HG02852 (cell line): ENCODE results near the gene ARL6.
"Not testable (repeated sequence)": the region's sequence is repeated elsewhere in the genome, so short reads cannot be mapped to it uniquely, and the experiment has no call there.

Source experiments
- ATAC-seq: cut with Tn5 transposase; IDR thresholded peaks from one replicate; pipeline ENCODE4 v1.9.1; 2021; ENCODE audit warnings: mild to moderate bottlenecking, moderate library complexity; ENCODE audit not compliant: unreplicated experiment

The ARL6 gene

DNA sequence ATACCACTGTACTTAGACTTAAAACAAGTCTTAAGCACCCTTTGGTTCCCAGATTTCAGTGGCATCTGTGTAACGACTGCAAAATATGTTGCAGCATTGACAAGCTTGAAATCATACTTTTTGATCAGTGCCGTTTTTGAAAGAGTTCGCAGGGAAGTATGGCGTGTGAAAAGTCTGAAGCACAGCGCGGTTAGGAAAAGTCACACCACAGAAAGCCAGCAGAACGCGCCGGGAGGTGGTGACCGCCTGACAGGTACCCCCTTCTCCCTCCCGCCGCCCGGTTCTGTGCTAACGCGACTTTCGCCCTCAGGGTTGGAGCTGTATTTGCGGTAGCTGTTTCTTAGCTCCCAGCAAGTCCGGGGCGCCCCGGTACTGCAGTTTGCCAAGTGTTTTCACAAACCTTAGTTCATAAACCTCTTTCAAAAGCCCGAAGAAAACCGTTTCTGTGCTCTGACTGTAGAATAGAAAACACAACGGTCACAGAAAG is 56.8 kb downstream of the ARL6 start:
- ATAC-seq, result peak; percentile 50

DNA sequence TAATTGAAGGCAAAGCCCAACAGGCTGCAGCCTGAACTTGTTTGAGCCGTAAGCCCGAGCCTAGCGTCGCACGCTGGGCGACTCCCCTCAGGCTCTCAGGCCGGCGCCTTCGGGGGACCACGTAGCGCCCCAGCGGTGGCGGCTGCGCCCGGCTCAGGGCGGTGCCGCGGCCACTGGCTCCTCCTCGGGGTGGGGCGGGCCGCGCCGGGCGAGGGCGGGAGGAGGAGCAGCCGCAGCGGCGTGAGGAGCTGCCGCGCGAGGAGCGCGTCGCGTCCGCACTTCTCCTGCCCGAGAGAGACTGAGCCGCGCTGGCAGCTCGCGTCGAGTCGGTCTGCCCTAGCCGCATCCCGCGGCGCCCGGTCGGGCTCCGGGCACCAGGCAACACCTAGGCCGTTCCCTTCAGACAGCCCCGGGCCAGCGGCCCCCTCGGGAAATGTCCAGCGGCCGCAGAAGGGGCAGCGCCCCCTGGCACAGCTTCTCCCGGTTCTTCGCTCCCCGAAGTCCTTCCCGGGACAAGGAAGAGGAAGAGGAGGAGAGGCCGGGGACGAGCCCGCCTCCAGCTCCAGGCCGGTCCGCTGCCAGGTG is 57.3 kb downstream of the ARL6 start, which contains the start of gene CRYBG3:
Gene CRYBG3 (plus strand): TSS at position 238 of the 585 bp plus-strand sequence. CDS start 196 bp downstream, at position 434.
- peak; percentile 98 for ATAC-seq

DNA sequence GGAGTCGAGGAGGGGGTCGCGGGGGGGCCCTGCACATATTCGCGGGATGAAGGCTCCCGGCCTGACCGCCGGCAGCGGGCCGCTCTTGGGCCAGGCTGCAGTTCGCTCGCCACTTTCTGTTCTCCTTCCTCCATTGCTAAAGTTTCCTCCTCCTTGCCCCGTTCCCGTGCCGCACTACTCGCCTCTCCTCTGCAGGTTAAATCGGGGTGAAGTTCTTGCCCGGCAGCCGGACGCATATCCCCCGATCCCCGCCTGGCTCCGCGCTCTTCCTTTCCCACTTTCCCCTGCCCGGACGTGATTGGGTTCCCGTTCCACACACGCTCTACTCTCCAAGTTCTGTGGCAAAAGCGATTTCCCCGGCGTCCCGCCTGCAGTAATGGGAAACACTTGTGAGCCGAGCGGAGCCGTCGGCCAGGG is 57.8 kb downstream of the ARL6 start:
- peak; percentile 27 for ATAC-seq

DNA sequence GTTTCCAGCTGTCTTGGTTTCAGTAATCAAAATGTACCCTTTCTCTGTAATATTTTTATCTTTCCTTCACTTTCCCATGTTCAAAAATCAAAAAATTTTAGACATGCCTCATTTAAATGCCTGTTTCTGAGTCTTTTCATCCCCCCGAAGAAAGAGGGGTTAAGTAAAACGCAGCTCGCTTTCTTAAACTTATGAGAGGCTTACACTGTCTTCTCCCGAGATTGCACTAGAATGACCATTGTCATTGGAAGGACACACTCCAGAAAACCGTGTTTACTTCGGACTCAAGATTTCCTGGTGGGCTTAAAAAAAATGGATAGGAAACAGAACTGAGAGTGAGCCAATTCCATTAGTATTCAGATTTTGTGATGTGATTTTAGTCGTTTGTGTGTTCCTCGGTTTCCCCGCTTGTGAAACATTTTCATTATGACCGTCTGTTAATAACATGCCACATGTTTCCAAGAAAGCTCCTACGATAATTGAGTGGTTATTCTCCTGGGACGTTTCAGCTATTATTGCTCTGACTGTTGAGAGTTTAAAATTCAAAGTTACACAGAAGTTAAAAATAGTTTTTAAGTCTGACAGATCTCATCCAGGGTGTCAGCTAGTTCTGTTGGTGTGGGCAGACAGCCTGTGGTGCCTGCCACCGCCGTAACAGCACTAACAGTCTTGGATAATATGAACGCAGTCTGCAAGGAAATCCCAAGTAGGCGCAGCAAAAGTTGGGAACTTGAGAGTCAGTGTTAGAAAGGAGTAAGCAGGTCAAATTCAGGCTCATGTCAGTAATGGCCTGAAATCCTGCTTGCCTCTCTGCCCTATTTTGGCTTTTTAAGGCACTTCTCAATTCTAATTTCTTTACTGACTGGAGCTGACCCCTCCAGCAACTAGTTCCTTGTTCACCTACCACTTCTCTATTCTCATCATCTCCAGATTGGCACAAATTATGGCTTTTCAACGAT is 58.8 kb downstream of the ARL6 start:
- ATAC-seq, result no peak

DNA sequence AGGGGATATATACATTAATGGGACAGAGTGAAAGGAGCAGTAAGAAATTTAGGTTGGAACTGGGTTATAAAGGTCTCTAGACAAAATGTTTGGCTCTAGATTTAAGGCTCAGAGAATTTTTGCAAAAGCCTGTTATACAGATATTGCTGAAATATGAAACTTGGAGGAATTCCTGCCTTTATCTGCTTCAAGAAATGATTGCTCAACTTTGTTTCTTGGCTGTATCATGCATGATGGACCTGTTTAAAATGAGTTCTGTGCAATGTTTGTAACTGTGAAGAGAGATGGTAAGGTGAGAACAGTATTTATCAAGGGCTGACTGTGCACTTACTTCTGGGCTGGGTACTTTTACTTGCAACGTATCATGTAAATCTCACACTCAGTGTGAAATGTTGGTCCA is 60.5 kb downstream of the ARL6 start:
- ATAC-seq, result no peak

DNA sequence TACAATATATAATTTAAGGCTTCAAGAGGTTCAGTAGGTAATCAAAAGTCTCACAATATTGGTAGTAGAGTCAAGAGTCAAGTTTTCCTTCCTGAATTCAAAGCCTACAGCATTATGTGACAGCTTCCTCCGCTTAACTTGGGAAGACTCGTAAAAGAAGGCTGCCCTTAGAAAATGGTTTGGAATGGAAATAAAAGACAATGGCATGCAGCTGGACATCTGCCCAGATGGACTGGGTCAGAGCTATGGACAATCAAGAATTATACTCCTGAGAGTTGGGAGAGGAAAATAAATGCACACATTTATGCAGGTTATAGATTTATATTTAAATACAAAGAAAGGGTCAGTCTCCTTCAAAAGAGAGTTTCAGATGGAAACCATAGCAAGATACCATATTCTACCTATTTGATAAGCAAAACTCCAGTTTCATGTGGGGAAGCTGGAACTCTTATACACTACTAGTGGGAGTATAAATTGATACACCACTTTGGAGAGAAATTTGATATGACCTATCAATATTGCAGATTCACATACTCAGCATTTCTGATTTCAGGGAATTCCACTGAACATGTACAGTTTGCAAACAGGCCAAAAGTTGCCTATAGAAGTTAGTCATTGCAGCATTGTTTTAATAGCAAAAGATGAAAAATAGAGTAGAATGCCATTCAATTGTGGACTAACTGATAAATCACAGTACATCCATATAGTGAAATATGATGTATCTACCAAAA is 63.3 kb downstream of the ARL6 start:
- no peak for ATAC-seq

DNA sequence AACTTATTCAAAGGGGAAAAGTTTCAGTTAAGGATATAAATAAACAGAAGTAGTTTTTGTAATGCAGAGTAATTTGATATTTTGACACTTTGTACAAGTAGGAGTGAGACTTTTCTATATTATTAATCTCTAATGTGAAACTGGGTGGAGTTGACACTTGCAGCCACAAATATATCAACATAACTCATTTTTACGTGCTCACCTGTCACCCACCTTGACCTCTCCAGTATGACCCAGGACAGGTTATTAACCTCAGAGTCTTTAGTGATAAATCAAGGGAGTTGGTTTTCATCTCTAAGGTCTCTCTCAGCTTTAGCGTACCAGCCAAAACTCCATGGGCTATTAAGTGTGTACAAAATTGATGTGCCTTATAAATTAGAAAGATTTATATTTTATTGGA is 64.6 kb downstream of the ARL6 start:
- no peak for ATAC-seq

DNA sequence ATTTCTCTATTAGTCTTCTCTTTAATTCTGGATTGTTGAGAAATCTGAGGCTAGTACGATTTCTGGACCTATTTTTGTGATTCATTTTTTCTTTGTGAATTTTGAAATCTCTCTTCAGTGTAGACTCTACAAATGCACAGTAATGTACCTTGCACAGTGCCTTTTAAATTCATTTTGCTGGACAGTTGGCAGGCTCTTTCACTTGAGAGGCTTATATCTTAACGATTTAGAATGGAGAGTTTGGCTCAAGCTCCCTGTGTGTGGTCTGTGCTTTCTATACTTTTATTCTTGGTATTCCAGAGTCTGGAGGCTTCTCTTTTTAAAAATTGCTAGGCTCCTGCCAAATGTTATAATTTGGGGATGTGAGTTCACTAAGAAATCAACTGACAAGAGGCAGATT is 66.1 kb downstream of the ARL6 start:
- ATAC-seq, result no peak

DNA sequence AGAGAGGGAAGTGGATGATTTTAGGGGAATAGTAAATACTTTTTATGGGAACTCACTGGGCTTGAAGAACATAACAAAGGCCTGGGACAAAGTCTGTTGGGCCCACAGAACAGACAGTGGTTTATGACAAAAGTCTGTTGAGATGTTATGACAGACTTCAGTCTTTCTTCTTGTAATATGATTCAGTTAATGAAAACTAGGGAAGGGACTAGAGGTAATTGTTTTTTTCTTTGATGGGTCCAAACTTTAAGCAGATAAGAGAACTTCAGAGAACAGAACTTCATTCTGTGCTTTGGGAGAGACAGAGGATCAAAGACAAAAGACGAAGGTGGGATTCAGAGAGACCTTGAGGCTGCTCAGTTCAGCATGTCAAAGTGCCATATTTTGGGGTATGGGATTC is 66.6 kb downstream of the ARL6 start:
- ATAC-seq, result no peak

DNA sequence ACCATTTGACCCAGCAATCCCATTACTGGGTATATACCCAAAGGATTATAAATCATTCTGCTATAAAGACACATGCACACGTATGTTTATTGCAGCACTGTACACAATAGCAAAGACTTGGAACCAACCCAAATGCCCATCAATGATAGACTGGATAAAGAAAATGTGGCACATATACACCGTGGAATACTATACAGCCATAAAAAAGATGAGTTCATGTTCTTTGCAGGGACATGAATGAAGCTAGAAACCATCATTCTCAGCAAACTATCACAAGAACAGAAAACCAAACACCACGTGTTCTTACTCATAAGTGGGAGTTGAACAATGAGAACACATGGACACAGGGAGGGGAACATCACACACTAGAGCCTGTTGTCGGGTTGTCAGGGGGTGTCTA is 68.6 kb downstream of the ARL6 start:
- ATAC-seq, result not testable (repeated sequence)

DNA sequence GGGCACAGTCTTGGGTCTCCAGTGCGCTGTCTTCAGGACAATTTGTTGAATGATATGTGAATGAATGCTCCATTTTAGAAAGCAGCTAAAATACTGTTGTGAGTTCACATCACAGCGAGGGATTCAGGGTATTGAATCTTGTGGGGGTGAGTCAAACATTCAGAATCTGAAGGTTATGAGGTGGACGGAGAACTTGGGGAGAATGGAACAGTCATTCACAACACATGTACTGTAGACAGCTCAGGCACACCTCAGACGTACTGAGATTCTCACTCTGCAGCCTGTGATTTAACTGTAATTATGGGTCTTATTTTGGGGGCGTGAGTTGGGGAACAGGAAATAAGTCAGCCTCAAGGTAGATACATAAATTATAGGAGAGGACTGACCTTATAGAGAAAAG is 71.2 kb downstream of the ARL6 start:
- no peak for ATAC-seq

DNA sequence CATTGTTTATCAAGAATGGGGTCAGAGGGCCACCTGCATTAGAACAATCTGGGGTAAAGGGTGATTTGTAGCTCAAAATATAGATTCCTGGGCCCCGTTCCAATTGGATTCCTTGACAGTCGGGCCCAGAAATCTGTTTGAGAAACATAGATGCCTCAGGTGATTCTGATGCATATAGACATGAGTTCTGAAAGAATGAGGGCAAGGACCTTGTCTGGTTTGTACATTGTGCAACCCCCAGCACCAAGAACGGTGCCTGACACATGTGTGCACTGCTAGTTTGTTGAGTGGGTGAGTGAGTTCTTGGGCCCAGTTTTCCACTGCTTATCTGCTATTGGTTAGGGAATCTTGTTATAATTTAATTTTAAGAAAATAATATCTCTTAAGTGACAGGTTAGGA is 73.8 kb downstream of the ARL6 start:
- ATAC-seq, result no peak

DNA sequence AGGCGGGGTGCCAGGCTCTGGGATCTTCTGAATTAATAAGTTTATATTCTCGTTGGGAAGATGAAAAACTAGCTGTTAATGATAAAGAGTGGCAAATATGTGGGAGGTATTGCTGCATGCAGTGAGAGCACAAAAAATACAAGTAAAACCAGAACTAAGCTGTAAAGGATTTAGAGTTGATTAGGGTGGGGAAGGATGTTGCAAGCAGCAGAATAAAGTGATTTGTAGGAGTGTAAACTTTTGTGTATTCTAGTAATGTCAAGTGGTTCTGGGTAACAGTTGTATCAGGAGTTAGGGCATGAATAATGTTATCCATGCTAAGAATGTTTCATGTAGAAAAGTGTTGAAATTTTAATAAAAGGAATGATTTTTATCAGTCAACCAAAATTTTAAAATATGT is 75.4 kb downstream of the ARL6 start:
- no peak for ATAC-seq

DNA sequence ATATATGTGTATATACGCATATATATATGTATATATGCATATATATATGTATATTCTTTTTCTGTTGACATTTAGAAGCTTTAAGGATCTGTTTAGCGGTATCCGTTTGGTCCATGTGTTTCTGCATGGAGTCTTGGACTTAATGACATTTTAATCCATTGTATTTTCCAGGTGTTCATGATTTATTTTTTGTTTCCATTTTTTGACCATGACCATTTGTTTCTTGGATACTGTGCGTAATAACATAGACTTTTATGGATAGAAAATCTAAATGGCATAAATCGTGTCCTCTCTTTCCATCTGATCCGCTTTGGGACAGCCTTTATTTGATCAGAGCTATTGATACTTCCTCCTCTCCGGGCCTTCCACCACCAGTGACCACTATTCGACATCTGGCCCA is 76.7 kb downstream of the ARL6 start:
- no peak for ATAC-seq

DNA sequence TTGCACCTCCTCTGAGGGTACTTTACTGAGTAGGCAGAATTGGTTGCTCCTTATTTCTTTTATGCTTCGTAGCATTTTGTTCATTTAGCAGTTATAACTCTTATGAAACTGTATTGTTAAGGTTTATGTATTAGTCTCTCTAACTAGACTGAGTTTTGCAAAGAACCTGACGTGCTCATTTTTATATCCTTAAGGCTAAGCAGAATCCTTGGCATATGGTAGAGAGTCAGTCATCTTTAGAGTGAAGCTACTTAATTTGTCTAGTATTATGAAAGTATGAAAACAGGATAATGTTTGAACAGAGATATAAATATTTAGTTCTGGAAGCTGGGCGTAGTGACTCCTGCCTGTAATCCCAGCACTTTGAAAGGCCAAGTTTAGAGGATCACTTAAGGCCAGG is 77.4 kb downstream of the ARL6 start:
- no peak for ATAC-seq

DNA sequence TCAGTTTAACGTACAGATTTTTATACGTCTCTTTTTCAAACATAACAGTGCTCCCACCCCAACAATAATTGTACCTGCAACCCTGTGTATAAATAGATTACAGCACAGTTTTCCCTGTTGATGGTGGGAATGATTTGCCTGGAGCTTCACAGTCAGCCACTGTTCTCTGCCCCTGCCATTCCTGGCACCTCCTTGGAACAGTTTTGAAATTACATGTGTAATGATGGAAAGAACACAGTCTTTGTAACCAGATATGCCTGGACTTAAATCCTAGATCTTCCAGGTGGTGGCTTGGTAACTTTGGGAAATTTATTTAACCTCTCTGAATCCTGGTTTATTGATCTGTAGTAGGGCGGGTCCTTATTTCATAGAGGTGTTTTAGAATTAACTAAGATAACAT is 84.2 kb downstream of the ARL6 start:
- ATAC-seq, result no peak
